ENCODE data around the gene PLCG2.
A peak's percentile ranks its signal among the peaks of the same experiment; 100 is the strongest.

DNA sequence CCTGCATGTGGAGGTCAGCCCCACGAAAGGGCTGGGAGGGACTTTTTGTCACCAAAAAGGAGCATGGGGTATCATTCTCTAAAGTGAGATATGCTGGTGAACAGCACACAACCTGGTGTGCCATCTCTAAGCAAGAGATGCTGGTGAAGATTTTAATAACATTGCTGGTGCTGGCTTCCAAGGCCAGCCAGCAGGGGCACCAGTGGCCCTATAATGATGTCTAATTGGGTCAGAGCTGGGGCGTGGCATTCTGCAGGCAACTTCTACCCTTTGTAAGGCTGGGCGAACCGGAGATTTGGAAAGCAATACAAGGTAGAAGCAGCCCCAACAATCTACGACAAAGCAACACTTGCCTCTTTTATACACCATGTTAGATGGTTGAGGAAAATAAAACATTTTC, 215.4 kb downstream of the PLCG2 start:
- TF ChIP-seq, protein P1, sequence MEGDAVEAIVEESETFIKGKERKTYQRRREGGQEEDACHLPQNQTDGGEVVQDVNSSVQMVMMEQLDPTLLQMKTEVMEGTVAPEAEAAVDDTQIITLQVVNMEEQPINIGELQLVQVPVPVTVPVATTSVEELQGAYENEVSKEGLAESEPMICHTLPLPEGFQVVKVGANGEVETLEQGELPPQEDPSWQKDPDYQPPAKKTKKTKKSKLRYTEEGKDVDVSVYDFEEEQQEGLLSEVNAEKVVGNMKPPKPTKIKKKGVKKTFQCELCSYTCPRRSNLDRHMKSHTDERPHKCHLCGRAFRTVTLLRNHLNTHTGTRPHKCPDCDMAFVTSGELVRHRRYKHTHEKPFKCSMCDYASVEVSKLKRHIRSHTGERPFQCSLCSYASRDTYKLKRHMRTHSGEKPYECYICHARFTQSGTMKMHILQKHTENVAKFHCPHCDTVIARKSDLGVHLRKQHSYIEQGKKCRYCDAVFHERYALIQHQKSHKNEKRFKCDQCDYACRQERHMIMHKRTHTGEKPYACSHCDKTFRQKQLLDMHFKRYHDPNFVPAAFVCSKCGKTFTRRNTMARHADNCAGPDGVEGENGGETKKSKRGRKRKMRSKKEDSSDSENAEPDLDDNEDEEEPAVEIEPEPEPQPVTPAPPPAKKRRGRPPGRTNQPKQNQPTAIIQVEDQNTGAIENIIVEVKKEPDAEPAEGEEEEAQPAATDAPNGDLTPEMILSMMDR (IDR thresholded peaks at IDR 0.05): peak in 1 of 4 donors; percentile 27
- TF ChIP-seq POLR2A (IDR thresholded peaks at IDR 0.05): no peak
